Measurements from ENCODE around the gene ENTREP1.

DNA sequence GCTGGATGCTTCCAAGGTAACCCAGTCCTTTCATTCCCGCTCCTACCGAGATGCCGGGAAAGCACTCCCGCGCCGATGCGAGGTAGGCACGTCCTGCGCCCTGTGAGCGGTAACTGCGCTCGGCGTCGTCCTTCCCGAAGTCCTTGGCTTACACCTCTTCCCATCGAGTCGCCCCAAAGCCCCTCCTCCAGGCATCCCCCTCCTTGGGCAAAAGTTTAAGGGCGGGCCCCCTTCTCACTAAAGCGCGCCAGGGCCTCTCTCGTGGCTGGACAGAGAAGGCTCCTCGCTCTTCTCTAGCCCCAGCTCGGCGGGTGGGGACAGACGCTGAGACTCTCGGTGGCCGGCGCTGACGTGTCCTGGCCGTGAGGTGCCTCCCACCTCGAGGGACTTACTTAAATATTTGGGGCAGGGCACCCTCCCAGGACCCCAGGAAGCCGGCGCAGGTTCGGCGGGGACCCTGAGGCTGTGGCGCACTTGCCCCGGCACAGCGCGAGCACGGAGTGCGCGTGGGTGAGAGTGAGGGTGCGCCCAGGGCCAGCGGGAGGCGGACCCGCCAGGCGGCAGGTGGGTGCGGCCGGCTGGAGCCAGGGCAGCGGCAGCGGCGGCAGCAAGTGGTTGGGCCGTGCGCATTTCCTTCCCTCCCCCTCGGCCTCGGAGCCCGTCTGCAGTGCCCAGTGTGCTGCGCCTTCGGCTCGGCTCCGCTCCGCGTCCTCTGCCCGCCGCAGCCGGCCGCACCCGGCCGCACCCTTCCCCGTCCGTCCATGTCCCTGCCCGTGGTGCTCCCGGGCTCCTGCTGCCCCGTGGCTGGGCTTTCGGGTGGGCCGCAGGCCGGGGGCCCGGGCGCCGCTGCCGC lies at the start of gene ENTREP1:
- TF ChIP-seq POLR2AphosphoS5 (IDR thresholded peaks at IDR 0.05; ENCODE audit: low read depth, low read length) (no peak), SIN3A (IDR thresholded peaks at IDR 0.05; ENCODE audit: borderline replicate concordance, insufficient read depth, low read length) (no peak)
